Upper lobe of right lung (tissue), 1 donor: Measurements from ENCODE around the gene TXNRD2. TPM values are rescaled to one million over a fixed set of nuclear protein-coding genes. Genes with fewer than 3 reads are reported as not detected.

Experiments used
- ATAC-seq: fragments of 200-7000 bp; cut with Tn5 transposase; one replicate; pipeline ENCODE4 v1.9.1; 2020; ENCODE audit warnings: mild to moderate bottlenecking, moderate library complexity
- DNase-seq: peaks from one replicate; pipeline ENCODE4 v3.0.0-alpha.2; 2020
- H3K27ac ChIP-seq: fragments of 200-600 bp; one replicate; pipeline ENCODE4 v1.8.0; 2022
- H3K27me3 ChIP-seq: fragments of 200-600 bp; one replicate; pipeline ENCODE4 v1.8.0; 2022; ENCODE audit warnings: mild to moderate bottlenecking
- H3K36me3 ChIP-seq: fragments of 200-600 bp; one replicate; pipeline ENCODE4 v1.8.0; 2022
- H3K4me1 ChIP-seq: fragments of 200-600 bp; one replicate; pipeline ENCODE4 v1.8.0; 2022
- H3K4me3 ChIP-seq: fragments of 200-600 bp; one replicate; pipeline ENCODE4 v1.8.0; 2022; ENCODE audit warnings: mild to moderate bottlenecking
- H3K9me3 ChIP-seq: fragments of 200-600 bp; one replicate; pipeline ENCODE4 v1.8.0; 2022
- intact Hi-C: fragments of 100-400 bp; cut with DNase I; formaldehyde crosslinking; loops from one replicate; pipeline ENCODE4 v1.11.0; 2022
- total RNA-seq: library from RNA; stranded (reverse); fragmentation: NEBNext Ultra II Directional; extraction: Animal tissue kit (Norgen Biotek cat#: 25700); gene quantifications from one replicate; pipeline ENCODE4 v1.2.1, GENCODE V29; 2021
- TF ChIP-seq, protein P1 (sequence below): fragments of 200-600 bp; IDR thresholded peaks from one replicate; pipeline ENCODE4 v1.8.0; 2022; ENCODE audit warnings: antibody characterized with exemption
- donor health status: DM: no; HTN: yes; CAD: no; lungs with severe emphysema.

TXNRD2 gene
- total RNA-seq, 1 donor from 2014 or later: 40.7 TPM

DNA sequence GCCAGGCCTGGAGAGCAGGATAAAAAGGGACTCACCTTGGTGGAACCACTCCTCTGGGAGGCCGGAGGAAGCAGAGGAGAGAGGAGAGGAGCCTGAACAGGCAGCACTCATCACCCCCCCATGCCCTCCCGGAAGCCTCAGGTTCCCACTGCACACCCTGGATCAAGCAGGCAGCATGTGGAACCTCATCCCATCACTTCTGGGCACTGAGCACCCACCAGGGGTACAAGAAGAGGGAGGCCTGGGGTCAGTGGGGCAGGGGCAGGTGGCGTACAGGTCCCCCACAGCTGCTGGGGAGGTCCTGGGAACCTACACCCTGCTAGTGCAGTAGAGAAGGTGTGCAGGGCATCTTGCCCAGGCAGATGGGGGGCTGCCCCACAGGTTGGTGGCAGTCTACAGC, 35.1 kb upstream of the TXNRD2 start:
- DNase-seq (no peak), ATAC-seq (no peak)
- intact Hi-C loops: no loop called here
- Histone ChIP-seq H3K36me3 (peaks cover 17% of the 10 kb centered on the region), H3K4me3 (no peak overlapping the region), H3K27ac (no peak overlapping the region), H3K4me1 (no peaks in the 10 kb centered on the region), H3K27me3 (no peaks in the 10 kb centered on the region), H3K9me3 (no peaks in the 10 kb centered on the region)
- TF ChIP-seq, protein P1, sequence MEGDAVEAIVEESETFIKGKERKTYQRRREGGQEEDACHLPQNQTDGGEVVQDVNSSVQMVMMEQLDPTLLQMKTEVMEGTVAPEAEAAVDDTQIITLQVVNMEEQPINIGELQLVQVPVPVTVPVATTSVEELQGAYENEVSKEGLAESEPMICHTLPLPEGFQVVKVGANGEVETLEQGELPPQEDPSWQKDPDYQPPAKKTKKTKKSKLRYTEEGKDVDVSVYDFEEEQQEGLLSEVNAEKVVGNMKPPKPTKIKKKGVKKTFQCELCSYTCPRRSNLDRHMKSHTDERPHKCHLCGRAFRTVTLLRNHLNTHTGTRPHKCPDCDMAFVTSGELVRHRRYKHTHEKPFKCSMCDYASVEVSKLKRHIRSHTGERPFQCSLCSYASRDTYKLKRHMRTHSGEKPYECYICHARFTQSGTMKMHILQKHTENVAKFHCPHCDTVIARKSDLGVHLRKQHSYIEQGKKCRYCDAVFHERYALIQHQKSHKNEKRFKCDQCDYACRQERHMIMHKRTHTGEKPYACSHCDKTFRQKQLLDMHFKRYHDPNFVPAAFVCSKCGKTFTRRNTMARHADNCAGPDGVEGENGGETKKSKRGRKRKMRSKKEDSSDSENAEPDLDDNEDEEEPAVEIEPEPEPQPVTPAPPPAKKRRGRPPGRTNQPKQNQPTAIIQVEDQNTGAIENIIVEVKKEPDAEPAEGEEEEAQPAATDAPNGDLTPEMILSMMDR: no peak

GRCh38 chr22:19975707-19976035, 34.1 kb upstream of the TXNRD2 start:
- peaks cover 17% of the 10 kb centered on the region for H3K36me3 ChIP-seq
- DNase-seq (no peak), ATAC-seq (no peak)
- H3K4me1 ChIP-seq: peaks cover 7% of the 10 kb centered on the region
- intact Hi-C loops: no loop called here
- TF ChIP-seq, protein P1: no peak
- H3K27ac ChIP-seq: no peak overlapping the region
- no peaks in the 10 kb centered on the region for H3K27me3 ChIP-seq
- no peak overlapping the region for H3K4me3 ChIP-seq
- no peaks in the 10 kb centered on the region for H3K9me3 ChIP-seq

DNA sequence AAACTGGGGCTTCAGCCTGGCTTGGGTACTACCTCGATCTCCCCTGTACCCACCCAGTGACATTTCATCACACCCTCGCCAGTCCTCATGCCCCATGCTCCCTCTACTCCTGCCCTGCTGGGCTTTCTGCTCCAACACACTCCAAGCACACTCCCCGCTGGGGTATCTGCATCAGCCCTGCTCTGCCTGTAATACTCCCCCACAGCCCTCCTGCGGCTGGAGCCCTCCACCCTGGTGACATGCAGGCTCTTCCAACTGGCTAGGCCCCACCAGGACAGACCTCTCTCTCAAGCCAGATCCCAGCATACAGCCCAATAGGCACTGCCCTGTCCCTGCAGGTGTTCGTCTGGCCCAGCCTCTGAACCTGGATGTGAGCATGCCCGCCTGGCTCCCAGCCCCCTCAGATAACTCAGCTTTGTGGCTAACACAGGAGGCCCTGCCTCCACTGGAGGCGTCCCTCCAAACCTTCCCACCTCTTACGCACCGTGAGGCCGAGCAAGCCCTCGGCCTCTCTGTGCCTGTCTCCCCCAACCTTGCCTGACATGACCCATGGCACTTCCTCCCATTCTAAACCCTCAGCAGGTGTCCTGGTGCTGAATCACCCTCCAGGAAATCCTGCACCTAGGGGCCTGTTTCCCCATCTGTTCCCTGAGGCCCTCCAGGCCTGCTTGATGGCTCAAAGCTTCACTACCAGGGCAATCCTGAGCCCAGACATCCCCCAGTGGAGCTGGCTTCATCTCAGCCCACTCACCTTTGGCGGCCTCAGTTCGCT, 33.5 kb upstream of the TXNRD2 start:
- no peak overlapping the region for H3K4me3 ChIP-seq
- TF ChIP-seq, protein P1: no peak
- H3K27me3 ChIP-seq: no peaks in the 10 kb centered on the region
- peaks cover 9% of the 10 kb centered on the region for H3K4me1 ChIP-seq
- no peak overlapping the region for H3K27ac ChIP-seq
- DNase-seq: no peak
- H3K9me3 ChIP-seq: no peaks in the 10 kb centered on the region
- no peak for ATAC-seq
- intact Hi-C loops: no loop called here
- peaks cover 19% of the 10 kb centered on the region for H3K36me3 ChIP-seq

- Histone ChIP-seq H3K4me1 (peaks cover 9% of the 10 kb centered on the region), H3K9me3 (no peaks in the 10 kb centered on the region), H3K27me3 (no peaks in the 10 kb centered on the region), H3K36me3 (peaks cover 17% of the 10 kb centered on the region), H3K27ac (no peak overlapping the region), H3K4me3 (no peak overlapping the region)
- DNase-seq: no peak
- intact Hi-C loops: no loop called here
- peak; percentile 7 for ATAC-seq
- TF ChIP-seq, protein P1: no peak
These were observed 32.7 kb upstream of the TXNRD2 start for GRCh38 chr22:19974268-19974861.

GRCh38 chr22:19973551-19974267, 32.1 kb upstream of the TXNRD2 start:
- Histone ChIP-seq H3K4me3 (no peak overlapping the region), H3K36me3 (peaks cover 19% of the 10 kb centered on the region), H3K27me3 (no peaks in the 10 kb centered on the region), H3K4me1 (peaks cover 9% of the 10 kb centered on the region), H3K9me3 (no peaks in the 10 kb centered on the region), H3K27ac (no peak overlapping the region)
- no peak for ATAC-seq
- intact Hi-C loops: no loop called here
- no peak for DNase-seq
- TF ChIP-seq, protein P1: no peak
